Measurements from ENCODE around the gene KLRD1.
"Not testable (repeated sequence)": the region's sequence is repeated elsewhere in the genome, so short reads cannot be mapped to it uniquely, and the experiment has no call there.

KLRD1 gene

GRCh38 chr12:10339053-10339840 is 31.6 kb downstream of the KLRD1 start:
- DNase-seq, result no peak

GRCh38 chr12:10340946-10341345 is 33.3 kb downstream of the KLRD1 start:
- not testable (repeated sequence) for DNase-seq

GRCh38 chr12:10341892-10342509 is 34.3 kb downstream of the KLRD1 start:
- DNase-seq, result no peak

- not testable (repeated sequence) for DNase-seq
Measured at GRCh38 chr12:10351457-10351856, 43.8 kb downstream of the KLRD1 start.

- DNase-seq, result no peak
Measured at GRCh38 chr12:10354071-10354470, 46.4 kb downstream of the KLRD1 start.

GRCh38 chr12:10354502-10354901 is 46.8 kb downstream of the KLRD1 start:
- DNase-seq, result no peak

GRCh38 chr12:10358131-10358530 is 50.5 kb downstream of the KLRD1 start:
- no peak for DNase-seq

- DNase-seq, result no peak
Measured at GRCh38 chr12:10358969-10359368, 51.3 kb downstream of the KLRD1 start.

- DNase-seq, result no peak
Measured at GRCh38 chr12:10361084-10361483, 53.4 kb downstream of the KLRD1 start.

GRCh38 chr12:10361622-10362021 is 54.0 kb downstream of the KLRD1 start:
- no peak for DNase-seq

GRCh38 chr12:10362325-10362724 is 54.7 kb downstream of the KLRD1 start:
- DNase-seq, result no peak

GRCh38 chr12:10362828-10363657 is 55.4 kb downstream of the KLRD1 start:
- no peak for DNase-seq

GRCh38 chr12:10363658-10363913 is 55.9 kb downstream of the KLRD1 start:
- DNase-seq, result no peak

GRCh38 chr12:10363914-10364814 is 56.5 kb downstream of the KLRD1 start:
- DNase-seq, result no peak

GRCh38 chr12:10364815-10365622 is 57.3 kb downstream of the KLRD1 start:
- DNase-seq, result no peak

GRCh38 chr12:10365696-10366405 is 58.2 kb downstream of the KLRD1 start:
- no peak for DNase-seq

GRCh38 chr12:10366875-10367274 is 59.2 kb downstream of the KLRD1 start:
- no peak for DNase-seq

GRCh38 chr12:10367714-10368113 is 60.0 kb downstream of the KLRD1 start:
- DNase-seq, result not testable (repeated sequence)

GRCh38 chr12:10368206-10369171 is 60.8 kb downstream of the KLRD1 start:
- no peak for DNase-seq
